GM19328 (cell line): ENCODE data around the gene ZNF775.

Source experiments
- ATAC-seq: cut with Tn5 transposase; IDR thresholded peaks from one replicate; pipeline ENCODE4 v1.9.1; 2021; ENCODE audit warnings: mild to moderate bottlenecking, moderate library complexity; ENCODE audit not compliant: unreplicated experiment

Gene ZNF775

GRCh38 chr7:150378853-150379440, at the start of gene ZNF775:
Gene ZNF775 (plus strand): TSS chr7:150379330. CDS start chr7:150388471, 9,141 bp downstream.
- ATAC-seq, result peak; percentile 85

GRCh38 chr7:150329331-150330120, 49.6 kb upstream of the ZNF775 start:
- ATAC-seq, result no peak

- ATAC-seq, result no peak
Observed at GRCh38 chr7:150330211-150330885, 48.8 kb upstream of the ZNF775 start.

- ATAC-seq, result no peak
Observed at GRCh38 chr7:150332852-150333635, 46.1 kb upstream of the ZNF775 start.

GRCh38 chr7:150333659-150334058, 45.5 kb upstream of the ZNF775 start:
- no peak for ATAC-seq

- no peak for ATAC-seq
Observed at GRCh38 chr7:150334108-150334507, 45.0 kb upstream of the ZNF775 start.

GRCh38 chr7:150335108-150335773, 43.9 kb upstream of the ZNF775 start:
- no peak for ATAC-seq

- no peak for ATAC-seq
Observed at GRCh38 chr7:150335774-150336112, 43.4 kb upstream of the ZNF775 start.

- ATAC-seq, result no peak
Observed at GRCh38 chr7:150336746-150337145, 42.4 kb upstream of the ZNF775 start.

GRCh38 chr7:150337179-150337578, 42.0 kb upstream of the ZNF775 start:
- no peak for ATAC-seq

GRCh38 chr7:150337659-150338081, 41.5 kb upstream of the ZNF775 start:
- no peak for ATAC-seq

- ATAC-seq, result no peak
Observed at GRCh38 chr7:150338166-150338829, 40.8 kb upstream of the ZNF775 start.

- ATAC-seq, result no peak
Observed at GRCh38 chr7:150339409-150339809, 39.7 kb upstream of the ZNF775 start.

GRCh38 chr7:150340024-150340749, 38.9 kb upstream of the ZNF775 start:
- ATAC-seq, result no peak

- no peak for ATAC-seq
Observed at GRCh38 chr7:150340875-150341262, 38.3 kb upstream of the ZNF775 start.

GRCh38 chr7:150341263-150342120, 37.6 kb upstream of the ZNF775 start, which contains the start of gene RARRES2:
Gene RARRES2 (minus strand): TSS chr7:150341629. CDS start chr7:150340609, 1,020 bp downstream.
- ATAC-seq, result no peak

GRCh38 chr7:150342121-150342408, 37.1 kb upstream of the ZNF775 start:
- no peak for ATAC-seq

GRCh38 chr7:150343225-150343624, 35.9 kb upstream of the ZNF775 start:
- ATAC-seq, result no peak

- ATAC-seq, result no peak
Observed at GRCh38 chr7:150344299-150344698, 34.8 kb upstream of the ZNF775 start.
